ENCODE measurements around the gene SUSD2. TPM values are rescaled to one million over a fixed set of nuclear protein-coding genes. Genes with fewer than 3 reads are reported as not detected.
A peak's percentile ranks its signal among the peaks of the same experiment; 100 is the strongest.

SUSD2 gene
- total RNA-seq, 1 donor from 2014 or later = 0.07 TPM

DNA sequence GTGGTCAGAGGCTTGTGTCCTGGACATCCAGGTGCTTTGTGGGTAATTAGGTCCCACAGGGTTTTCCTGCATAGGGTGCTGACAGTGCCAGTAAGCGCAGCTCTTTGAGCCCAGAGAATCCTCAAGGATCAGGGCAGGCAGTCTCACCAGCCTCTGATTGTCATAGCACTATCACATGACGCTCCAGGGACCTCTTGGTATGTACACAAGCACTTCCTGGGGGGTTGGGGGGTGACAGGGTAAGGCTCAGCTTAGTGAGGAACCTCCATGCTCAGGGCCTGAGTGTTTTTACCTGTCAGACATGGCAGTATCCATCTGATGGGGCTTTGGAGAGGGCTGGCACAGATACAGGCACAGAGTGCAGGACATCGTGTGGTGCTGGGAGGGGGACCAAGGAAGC, 27.9 kb upstream of the SUSD2 start:
- no peak for DNase-seq (ENCODE audit: low read depth, low spot score)

DNA sequence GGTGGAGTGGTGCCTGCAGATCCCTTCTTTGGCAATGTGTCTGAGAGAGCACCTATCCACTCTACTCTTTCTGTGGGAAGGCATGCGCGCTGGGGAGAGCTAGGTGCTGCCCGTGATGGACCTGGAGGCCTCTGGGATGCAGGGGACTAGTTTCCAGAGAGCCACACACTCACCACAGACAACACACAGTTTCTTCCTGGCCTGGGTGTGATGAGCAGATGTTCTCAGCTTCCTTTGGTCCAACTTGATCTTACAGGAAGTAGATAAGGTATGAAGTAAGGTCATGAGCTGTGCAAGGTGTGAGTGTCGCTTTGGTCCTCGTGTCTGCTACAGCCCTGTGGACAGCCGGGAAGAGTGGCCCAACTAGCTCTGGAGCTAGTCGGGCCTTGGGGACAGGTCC, 27.3 kb upstream of the SUSD2 start:
- no peak for DNase-seq (ENCODE audit: low read depth, low spot score)

DNA sequence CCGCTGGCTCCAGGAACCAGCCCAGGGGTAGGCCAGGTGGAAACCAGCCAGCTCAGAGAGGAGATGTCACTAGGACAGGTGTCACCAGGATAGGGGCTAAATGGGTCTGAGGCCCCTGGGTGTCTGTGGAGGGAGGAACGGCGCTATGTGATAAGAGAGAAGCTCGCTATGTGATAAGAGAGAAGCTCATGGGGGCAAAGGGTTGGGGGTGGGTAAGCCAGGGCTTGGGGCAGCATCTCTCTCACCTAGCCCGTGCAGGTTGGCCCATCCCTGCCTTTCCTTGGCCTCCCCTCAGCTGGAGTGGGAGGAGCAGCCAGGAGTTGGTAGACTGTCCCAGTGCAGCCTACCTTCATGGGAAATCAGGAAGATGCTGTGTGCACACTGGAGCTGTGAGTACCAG, 26.5 kb upstream of the SUSD2 start:
- DNase-seq (ENCODE audit: low read depth, low spot score) = no peak

DNA sequence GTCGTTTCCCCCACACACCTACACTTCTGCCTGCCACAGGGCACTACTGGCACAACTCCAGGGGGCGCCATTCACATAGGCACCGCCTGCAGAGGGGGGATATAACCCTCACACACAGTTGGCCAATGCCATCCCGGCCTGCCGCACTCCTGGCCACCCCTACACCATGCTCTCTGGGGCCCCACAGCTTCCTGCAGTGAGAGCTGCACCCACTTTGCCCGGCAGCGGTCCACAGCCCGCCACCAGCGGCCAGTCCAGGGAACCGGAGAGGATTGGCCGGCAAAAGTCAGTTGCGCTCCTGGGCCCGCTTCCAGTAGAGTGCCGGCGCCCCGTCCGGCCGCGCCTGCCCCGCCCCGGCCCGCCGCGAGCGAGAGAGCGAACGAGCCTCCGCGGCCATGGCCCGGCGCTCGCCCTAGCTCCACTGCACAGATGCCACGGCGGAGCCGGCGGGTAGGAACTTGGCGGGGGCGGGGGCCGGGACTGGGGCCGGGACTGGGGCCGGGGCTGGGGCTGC, 25.6 kb upstream of the SUSD2 start:
- no peak for DNase-seq (ENCODE audit: low read depth, low spot score)

DNA sequence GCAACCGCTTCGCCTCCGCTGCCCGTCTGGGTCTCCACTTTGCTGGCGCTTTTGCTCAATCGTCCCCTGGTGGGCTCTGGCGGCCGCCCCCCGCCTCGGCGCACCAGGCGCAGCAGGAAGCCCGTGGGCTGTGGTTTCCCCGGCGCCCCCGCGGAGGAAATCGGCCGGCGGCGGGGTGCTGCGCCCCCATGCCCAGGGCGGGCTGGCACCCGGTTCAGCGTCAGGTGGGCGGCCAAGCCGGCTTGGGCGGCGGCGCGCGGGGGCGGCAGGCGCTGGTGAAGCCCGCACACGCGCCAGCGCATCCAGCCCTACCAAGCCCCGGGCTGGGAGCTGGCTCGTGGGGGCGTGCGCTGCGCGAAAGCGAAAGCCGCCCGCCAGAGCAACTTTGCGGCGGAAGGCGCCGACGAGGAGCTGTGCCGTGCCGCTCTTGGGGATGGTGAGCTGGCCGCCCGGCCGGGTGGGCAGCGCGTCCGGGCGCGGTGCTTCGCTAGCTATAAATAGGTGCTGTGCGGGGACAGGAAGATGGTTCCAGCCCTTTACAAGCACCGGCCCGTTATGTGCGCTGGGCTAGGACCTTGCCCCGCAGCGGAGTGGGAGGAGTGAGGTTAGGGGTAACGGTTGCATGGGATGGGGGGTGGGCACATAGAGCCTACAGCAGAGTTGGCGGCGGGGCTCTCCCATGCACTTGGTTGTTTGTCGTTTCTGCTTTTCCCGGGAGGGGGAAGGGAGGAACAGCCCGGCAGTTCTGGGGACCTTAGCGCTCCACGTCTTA, 25.0 kb upstream of the SUSD2 start:
- no peak for DNase-seq (ENCODE audit: low read depth, low spot score)

DNA sequence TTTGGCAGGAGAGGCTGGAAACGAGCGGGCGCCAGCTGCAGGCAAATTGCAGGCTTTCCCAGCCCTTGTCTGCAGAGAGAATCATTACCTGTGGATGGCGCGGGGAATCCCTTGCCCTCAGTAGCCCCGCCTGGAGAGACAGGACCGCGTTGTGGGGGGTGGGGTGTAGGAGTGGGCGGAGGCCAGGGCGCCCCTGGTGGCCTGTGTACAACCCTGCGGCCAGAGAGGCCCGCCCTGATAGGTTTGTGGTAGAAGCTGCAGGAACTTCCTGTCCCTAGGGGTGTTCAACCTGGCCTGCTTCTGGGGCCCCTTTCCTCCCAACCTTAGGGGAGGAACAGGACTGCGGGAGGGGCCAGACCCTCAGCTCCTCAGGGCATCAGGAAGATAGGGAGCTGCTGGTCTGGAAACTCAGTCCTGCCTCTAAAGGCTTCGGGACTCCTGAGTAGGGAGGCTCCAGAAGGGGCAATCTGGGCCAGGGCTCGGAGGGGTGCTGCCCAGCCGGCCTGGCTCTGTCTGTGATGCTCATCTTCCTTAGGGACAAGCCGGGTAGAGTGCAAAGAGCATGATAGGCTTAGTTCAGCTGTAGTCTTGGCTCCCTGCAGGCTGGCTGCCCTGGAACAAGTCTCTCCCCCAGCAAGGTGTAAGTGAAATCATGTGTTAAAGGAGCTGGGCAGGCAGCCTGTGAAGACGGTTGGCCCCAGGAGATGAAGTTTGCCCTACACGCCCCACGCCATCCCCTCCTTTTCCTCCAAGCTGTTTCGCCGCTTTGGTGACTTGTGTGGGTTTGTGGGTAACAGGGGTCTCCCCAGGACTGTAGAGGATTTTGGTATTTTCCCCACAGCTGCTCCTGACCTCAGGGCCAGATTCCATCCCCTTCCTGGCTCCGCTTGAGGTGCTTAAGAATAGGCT, 24.1 kb upstream of the SUSD2 start:
- peak; percentile 33 for DNase-seq (ENCODE audit: low read depth, low spot score)

DNA sequence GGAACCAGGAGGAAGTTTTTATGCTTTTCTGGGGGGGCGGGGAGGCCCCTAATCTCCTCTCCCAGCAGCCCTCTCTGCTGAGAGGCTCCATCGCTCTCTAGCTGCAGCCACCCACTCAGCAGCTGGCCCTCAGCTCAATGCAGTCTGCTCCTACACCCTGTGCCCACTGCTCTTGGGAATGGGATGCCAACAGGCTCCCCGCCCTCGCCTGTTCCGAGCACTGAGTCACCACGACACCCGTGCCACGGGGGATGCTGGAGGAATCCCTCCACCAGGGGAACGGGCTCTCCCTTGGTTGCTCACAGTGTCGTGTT, 23.5 kb upstream of the SUSD2 start:
- no peak for DNase-seq (ENCODE audit: low read depth, low spot score)

DNA sequence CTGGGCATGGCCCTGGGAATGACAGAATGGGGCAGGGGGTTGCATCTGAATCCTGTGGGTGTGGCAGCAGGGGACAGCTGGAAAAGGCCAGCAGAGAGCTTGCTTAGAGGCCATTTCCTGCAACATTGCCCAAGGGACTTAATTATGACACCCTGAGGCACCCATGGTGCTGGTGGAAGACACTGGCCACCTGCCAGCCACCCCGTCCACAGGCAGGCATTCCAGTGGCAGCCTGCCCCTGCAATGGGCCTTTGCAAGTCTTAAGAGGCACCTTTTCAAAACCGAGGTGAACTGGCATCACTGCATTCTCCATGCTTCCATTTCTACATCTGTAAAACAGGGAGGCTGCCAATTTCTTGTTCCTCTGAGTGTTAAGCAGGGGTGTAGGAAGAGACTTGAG, 21.6 kb upstream of the SUSD2 start:
- no peak for DNase-seq (ENCODE audit: low read depth, low spot score)

DNA sequence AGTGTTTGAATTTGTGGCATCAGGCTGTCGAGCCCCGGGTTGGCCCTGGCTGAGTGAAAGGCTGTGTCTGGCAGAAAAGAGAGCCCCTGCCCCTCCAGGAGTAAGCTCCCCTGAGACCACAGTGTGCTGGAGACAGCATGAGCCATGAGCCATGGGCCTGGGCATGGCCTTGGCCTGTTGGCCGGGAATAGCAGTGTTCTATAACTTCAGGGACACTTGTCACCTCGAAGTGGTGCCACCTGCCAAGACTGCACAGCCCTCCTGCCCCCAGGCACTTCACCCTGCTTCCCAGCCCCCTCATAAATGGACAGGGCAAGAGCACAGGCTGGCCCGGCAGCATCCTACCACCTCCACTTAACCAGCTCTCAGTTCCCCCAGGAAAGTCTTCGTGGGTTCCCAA, 20.7 kb upstream of the SUSD2 start:
- no peak for DNase-seq (ENCODE audit: low read depth, low spot score)

DNA sequence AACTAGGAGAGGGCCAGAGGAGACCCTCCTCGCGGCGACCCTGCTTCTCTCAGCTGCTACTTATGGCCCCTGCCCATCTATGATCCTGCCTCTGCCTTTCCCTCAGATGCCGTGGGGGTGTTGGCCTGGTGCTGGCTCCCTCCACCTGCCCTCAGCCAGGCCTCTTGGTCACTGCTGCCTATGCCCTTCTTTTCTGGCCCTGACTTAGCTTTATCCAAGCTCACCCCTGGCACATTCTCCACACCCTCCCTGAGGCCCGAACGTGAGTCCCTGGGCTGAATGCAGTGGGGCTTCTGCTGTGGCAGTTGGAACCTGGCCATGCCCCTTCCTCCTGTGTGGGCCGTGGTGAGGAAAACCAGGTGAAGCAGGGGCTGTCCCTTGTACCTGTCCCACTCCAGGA, 19.8 kb upstream of the SUSD2 start:
- no peak for DNase-seq (ENCODE audit: low read depth, low spot score)

DNA sequence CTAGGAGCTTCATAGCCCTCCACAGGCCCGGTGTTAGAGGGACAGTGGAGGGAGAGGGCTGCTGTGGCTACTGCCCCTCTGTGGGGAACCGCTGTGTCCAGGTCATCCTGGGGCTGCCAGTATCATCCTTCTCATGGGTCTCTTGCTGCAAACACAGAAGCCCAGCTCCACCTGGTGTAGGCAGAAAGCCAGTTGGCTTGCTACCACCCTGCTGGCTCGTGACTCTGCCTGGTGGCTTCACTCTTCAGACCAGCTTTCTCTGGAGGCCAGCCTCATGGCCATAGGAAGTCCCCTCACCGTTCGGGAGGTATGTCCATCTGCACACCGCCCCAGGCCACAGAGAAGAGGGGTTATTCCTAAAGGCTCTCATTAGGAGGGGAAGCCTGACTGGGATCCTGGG, 19.4 kb upstream of the SUSD2 start:
- DNase-seq (ENCODE audit: low read depth, low spot score) = no peak

DNA sequence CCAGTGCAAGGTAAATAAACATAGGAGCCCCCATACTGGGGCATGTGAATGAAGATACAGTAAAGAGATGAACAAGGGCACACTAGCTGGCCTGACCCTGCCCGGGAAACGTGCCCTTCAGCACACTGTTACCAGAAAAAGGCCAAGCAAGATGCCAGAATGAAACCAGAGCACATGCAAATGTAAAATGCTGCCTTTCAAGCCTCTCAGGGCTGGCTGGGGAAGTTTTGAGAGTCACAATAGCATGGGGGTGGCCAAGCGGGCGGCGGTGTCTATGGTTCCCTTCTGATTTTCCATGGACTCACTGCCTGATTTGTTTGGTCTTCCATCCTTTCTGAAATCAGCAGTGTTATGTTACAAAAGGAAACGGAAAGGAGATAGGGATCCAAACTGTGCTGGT, 18.9 kb upstream of the SUSD2 start:
- no peak for DNase-seq (ENCODE audit: low read depth, low spot score)

DNA sequence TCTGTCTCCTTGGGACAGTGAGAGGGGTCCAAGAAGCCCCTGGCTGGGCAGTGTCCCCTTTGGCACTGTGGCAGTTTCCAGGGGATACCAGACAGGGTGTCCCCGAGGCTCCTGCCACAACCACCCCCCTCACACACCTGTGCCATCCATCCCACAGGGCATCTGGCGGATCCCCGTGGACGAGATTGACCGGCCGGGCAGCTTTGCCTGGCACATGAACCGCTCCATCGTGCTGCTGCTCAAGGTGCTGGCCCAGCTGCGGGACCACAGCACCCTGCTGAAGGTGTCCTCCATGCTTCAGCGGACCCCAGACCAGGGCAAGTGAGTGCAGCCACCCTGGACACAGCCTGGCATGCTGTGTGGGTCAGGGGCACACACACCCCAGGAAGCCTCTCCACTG, 17.0 kb upstream of the SUSD2 start:
- no peak for DNase-seq (ENCODE audit: low read depth, low spot score)

DNA sequence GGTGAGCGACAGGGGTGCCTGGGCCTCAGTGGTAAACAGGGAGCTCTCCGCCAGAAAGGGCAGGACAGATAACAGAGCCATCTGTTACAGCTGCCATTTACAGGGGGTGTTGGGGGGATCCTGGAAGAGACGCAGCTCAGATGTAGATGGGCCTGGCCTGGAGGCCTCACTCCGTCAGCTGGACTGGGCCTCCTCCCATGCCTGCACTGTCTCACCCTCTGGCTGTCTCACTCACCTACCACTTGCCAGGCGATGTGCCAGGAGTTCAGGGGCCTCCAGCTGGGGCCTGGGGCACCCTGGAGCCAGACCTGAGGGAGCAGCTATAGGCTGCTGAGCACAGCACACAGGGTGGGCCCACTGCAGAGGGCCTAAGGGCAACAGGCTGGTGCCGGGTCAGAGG, 16.3 kb upstream of the SUSD2 start:
- DNase-seq (ENCODE audit: low read depth, low spot score) = no peak

DNA sequence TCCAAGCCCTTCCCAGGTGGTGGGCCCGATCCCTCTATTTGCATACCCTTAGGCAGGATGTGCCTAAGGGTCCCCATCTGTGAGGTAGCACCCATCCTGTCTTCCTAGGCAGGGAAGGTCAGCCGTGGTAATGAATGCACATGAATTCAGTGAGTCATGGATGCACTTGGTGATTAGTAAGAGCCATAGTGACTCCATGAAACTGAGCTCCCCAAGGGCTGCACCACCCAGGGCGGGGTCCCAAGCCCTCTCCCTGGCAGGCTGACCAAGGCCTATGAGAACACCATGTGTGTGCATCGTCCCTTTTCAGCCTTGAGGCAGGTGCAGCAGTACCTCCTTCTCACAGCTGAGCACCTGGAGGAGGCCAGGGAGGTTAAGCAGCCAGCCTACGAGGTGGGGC, 15.6 kb upstream of the SUSD2 start:
- DNase-seq (ENCODE audit: low read depth, low spot score) = no peak

DNA sequence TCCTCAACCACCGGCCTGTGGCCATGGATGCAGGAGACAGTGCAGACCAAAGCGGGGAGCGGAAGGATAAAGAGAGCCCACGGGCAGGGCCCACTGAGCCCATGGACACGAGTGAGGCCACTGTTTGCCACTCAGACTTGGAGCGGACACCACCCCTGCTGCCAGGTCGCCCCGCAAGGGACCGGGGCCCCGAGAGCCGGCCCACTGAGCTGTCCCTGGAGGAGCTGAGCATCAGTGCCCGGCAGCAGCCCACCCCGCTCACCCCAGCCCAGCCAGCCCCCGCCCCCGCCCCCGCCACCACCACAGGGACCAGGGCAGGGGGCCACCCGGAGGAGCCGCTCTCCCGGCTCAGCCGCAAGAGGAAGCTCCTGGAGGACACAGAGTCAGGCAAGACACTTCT, 14.5 kb upstream of the SUSD2 start:
- DNase-seq (ENCODE audit: low read depth, low spot score) = no peak

DNA sequence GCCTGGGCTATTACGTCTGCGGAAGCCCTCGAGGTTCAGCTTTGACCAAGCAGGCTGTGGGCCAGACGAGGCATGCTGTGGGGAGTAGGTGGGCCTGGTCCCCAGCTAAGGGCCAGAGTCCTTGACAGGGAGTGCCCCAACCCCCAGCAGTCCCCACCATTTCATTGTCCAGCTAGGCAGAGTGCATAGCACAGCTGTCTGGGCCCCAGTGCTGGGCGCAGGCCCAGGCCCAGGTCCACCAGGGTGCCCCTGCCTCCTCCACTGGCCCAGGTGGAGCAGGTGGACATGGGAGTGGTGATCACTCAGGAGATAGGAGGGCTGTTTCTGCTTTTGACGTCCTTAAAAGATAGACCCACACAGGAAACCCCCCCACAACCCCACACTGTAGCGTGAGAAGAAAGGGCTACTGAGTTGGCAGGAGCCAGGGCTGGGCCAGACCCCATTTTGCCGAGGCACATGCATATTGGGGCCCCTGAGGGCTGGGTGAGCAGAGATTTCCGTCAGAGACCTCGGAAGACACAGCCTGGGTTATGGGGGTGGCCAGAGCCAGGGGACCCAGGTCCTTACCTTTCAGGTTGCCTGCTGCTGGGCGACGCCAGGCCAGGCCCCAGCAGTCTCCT, 11.7 kb upstream of the SUSD2 start:
- DNase-seq (ENCODE audit: low read depth, low spot score) = no peak

DNA sequence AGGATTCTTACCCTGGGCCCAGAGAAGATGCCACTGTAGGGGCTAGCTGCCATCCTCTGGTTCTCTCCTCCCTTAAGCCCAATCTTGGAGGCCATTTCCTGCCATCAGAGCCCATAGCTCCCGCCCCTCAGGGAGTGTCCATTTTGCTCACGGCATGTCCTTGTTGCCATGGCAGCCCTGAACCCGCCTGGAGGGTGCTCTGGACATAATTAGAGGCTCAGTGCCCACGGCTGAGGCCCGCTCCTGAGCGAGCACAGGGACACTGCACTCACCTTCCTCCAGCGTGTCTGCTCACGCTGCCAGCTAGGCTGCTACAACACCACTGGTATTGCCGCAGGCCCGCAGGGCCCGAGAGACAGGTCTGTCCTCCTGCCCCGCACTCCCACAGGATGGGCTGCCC, 11.1 kb upstream of the SUSD2 start:
- no peak for DNase-seq (ENCODE audit: low read depth, low spot score)

DNA sequence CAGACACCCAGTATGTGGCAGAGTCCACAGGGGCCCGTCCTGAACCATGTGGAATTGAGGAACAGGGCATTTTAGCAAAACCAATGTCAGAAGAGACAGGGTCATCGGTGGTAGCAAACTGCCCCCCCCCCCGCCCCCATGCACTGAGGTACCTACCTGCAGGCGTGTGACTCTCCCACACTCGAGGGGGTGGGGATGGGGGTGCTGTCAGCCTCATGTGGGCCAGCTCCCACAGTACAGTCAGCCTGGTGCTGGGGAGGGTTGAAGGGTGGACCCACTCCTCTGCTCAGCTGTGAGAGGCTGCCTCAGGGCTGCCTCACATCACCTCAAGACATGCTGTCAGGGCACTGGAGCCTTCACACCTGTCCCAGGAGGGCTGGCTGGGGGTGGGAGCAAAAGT, 10.7 kb upstream of the SUSD2 start:
- DNase-seq (ENCODE audit: low read depth, low spot score) = no peak

DNA sequence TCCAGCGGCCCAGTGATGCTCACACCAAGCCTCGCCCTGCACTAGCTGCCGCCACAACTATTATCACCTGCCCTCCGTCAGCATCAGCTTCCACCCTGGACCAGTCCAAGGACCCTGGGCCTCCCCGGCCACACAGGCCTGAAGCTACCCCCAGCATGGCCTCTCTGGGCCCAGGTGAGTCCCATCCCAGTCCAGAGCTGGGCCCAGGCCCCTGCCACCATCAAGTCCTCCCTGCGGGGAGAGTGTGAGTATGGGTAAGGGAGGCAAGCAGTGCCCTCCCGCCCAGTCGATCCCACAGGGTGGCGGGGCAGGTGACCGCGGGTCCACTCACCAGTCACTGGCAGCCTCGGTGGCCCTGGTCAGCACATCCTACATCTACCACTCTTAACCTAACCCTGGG, 9.5 kb upstream of the SUSD2 start:
- no peak for DNase-seq (ENCODE audit: low read depth, low spot score)

DNA sequence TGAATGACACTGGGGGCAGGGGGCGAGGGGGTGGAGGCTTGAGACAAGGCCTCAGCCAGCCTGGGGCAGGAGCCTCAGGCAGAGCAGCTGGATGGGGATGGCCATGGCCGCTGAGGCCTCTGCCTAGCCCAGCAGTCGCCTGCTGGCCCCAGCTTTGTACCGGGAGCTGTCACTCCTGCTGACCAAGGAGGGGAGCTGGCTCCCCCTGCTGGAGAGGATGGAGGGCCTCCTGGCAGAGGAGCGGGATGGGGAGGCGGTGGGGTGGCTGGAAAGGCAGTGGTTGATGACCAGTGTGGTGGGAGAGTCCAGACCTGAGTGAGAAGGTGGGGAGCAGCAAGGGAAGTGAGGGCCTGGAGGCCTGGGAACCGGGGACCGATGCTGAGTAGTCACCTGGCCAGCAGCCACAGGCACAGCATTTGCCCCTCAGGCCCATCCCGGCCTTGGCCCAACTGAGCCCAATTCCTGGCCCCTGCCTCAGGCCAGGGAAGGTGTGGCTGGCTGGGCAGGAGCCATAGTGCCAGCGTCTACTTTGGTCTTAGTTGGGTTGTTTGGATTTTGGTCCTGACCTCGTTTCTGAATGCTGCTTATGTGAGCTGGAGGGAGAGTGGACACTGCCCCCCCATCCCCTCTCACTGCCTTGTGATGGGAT, 6.0 kb upstream of the SUSD2 start:
- DNase-seq (ENCODE audit: low read depth, low spot score) = peak; percentile 43

DNA sequence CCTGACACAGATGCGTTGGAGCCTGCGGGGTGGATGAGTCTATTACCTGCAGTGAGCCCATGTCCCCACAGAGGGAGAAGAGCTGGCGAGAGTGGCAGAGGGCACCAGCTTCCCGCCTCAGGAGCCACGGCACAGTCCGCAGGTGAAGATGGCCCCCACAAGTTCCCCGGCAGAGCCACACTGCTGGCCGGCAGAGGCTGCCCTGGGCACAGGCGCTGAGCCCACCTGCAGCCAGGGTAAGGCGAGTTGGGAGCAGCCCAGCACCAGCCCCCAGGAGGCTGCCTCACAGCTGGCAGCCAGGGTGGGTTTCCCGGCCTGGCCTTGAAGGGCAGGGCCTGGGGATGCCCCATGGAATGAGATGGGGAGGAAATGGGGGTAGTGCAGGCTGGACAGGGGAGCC, 5.2 kb upstream of the SUSD2 start:
- no peak for DNase-seq (ENCODE audit: low read depth, low spot score)

Data from pulmonary artery endothelial cell (primary cell).